Activated naive CD4-positive, alpha-beta T cell treated with anti-CD3 and anti-CD28 coated beads for 36 hours (primary cell): ENCODE results near the gene ZNF593. TPM values are rescaled to one million over a fixed set of nuclear protein-coding genes. Genes with fewer than 3 reads are reported as not detected.
A peak's percentile ranks its signal among the peaks of the same experiment; 100 is the strongest.

Experiments used
- CTCF ChIA-PET: fragments of 350-600 bp; sonication (Branson Sonifier 250); formaldehyde crosslinking; loops from one replicate; lab custom pipeline; 2021; ENCODE audit warnings: antibody characterized with exemption; lab: Charles Lee
- DNase-seq: peaks from one replicate; pipeline ENCODE4 v3.0.0-alpha.2; 2020
- H3K27ac Mint-ChIP-seq: one replicate; pipeline ENCODE4 v1.8.0; 2021; ENCODE audit warnings: mild to moderate bottlenecking, mixed read lengths
- H3K27me3 Mint-ChIP-seq: one replicate; pipeline ENCODE4 v1.8.0; 2021; ENCODE audit warnings: low read depth, mixed read lengths
- H3K36me3 Mint-ChIP-seq: one replicate; pipeline ENCODE4 v1.8.0; 2021; ENCODE audit warnings: low read depth, mixed read lengths
- H3K4me1 Mint-ChIP-seq: one replicate; pipeline ENCODE4 v1.8.0; 2021; ENCODE audit warnings: low read depth, mixed read lengths
- H3K4me3 Mint-ChIP-seq: one replicate; pipeline ENCODE4 v1.8.0; 2021; ENCODE audit warnings: mild to moderate bottlenecking, moderate library complexity, mixed read lengths
- H3K9me3 Mint-ChIP-seq: one replicate; pipeline ENCODE4 v1.8.0; 2021; ENCODE audit warnings: mixed read lengths
- intact Hi-C: fragments of 100-400 bp; cut with micrococcal nuclease; formaldehyde crosslinking; loops from one replicate; pipeline ENCODE4 v1.15.1; 2023
- total RNA-seq, 2 experiments: library from RNA; stranded (reverse); gene quantifications; one replicate each; pipeline ENCODE4 v1.2.3, GENCODE V29; 2021

Gene ZNF593
- total RNA-seq, 2 experiments from 2014 or later: 24.0 to 26.8 TPM

- H3K27me3 Mint-ChIP-seq: no peaks in the 10 kb centered on the region
- DNase-seq: no peak
- H3K4me3 Mint-ChIP-seq: no peak overlapping the region
- peaks cover 3% of the 10 kb centered on the region for H3K4me1 Mint-ChIP-seq
- CTCF ChIA-PET: interaction anchor here (0.6 to 1.3 kb wide), 4 partner anchors 10 to 719 kb away, joined by 3 to 4 read pairs (median 4); no protein-coding TSS in a partner anchor
- intact Hi-C loops: no loop called here
- H3K27ac Mint-ChIP-seq: no peak overlapping the region
- no peaks in the 10 kb centered on the region for H3K36me3 Mint-ChIP-seq
- no peaks in the 10 kb centered on the region for H3K9me3 Mint-ChIP-seq
Observed at GRCh38 chr1:26180010-26180506, 10.3 kb downstream of the ZNF593 start.

GRCh38 chr1:26181586-26182382 is 12.1 kb downstream of the ZNF593 start:
- DNase-seq: no peak
- Mint-ChIP-seq H3K4me1 (peaks cover 3% of the 10 kb centered on the region), H3K4me3 (no peak overlapping the region), H3K36me3 (no peaks in the 10 kb centered on the region), H3K27ac (no peak overlapping the region), H3K9me3 (no peaks in the 10 kb centered on the region), H3K27me3 (no peaks in the 10 kb centered on the region)
- intact Hi-C loops: no loop called here
- CTCF ChIA-PET: interaction anchor here (1.2 kb wide), 1 partner anchor 52 kb away, joined by 4 read pairs; the partner anchor contains the start of gene CEP85

GRCh38 chr1:26182383-26182696 is 12.6 kb downstream of the ZNF593 start:
- H3K4me3 Mint-ChIP-seq: no peak overlapping the region
- H3K9me3 Mint-ChIP-seq: no peaks in the 10 kb centered on the region
- no peaks in the 10 kb centered on the region for H3K36me3 Mint-ChIP-seq
- H3K27ac Mint-ChIP-seq: no peak overlapping the region
- no peak for DNase-seq
- CTCF ChIA-PET: interaction anchor here (1.2 kb wide), 1 partner anchor 52 kb away, joined by 4 read pairs; the partner anchor contains the start of gene CEP85
- intact Hi-C loops: no loop called here
- no peaks in the 10 kb centered on the region for H3K27me3 Mint-ChIP-seq
- peaks cover 3% of the 10 kb centered on the region for H3K4me1 Mint-ChIP-seq

- Mint-ChIP-seq H3K36me3 (no peaks in the 10 kb centered on the region), H3K27me3 (no peaks in the 10 kb centered on the region), H3K27ac (no peak overlapping the region), H3K9me3 (no peaks in the 10 kb centered on the region), H3K4me1 (peaks cover 3% of the 10 kb centered on the region), H3K4me3 (no peak overlapping the region)
- DNase-seq: no peak
- intact Hi-C loops: no loop called here
- CTCF ChIA-PET: no interaction called here
Observed at GRCh38 chr1:26184086-26184485, 14.4 kb downstream of the ZNF593 start.

- no peaks in the 10 kb centered on the region for H3K9me3 Mint-ChIP-seq
- H3K27ac Mint-ChIP-seq: no peak overlapping the region
- H3K27me3 Mint-ChIP-seq: no peaks in the 10 kb centered on the region
- no peak overlapping the region for H3K4me3 Mint-ChIP-seq
- CTCF ChIA-PET: no interaction called here
- intact Hi-C loops: no loop called here
- DNase-seq: no peak
- H3K4me1 Mint-ChIP-seq: peaks cover 3% of the 10 kb centered on the region
- no peaks in the 10 kb centered on the region for H3K36me3 Mint-ChIP-seq
Observed at GRCh38 chr1:26184883-26185282, 15.2 kb downstream of the ZNF593 start.

- no peaks in the 10 kb centered on the region for H3K9me3 Mint-ChIP-seq
- H3K4me1 Mint-ChIP-seq: peaks cover 7% of the 10 kb centered on the region
- no peaks in the 10 kb centered on the region for H3K36me3 Mint-ChIP-seq
- no peaks in the 10 kb centered on the region for H3K27me3 Mint-ChIP-seq
- DNase-seq: no peak
- H3K27ac Mint-ChIP-seq: no peak overlapping the region
- H3K4me3 Mint-ChIP-seq: no peak overlapping the region
- intact Hi-C loops: no loop called here
- CTCF ChIA-PET: interaction anchor here (1.9 kb wide), 1 partner anchor 229 kb away, joined by 5 read pairs; no protein-coding TSS in a partner anchor
Observed at GRCh38 chr1:26187882-26188281, 18.2 kb downstream of the ZNF593 start.

- Mint-ChIP-seq H3K9me3 (no peaks in the 10 kb centered on the region), H3K27ac (no peak overlapping the region), H3K27me3 (no peaks in the 10 kb centered on the region), H3K4me1 (peaks cover 8% of the 10 kb centered on the region), H3K36me3 (no peaks in the 10 kb centered on the region), H3K4me3 (no peak overlapping the region)
- CTCF ChIA-PET: interaction anchor here (0.5 to 2.6 kb wide), 3 partner anchors 46 to 229 kb away, joined by 3 to 10 read pairs (median 5); partner anchors contain the start of gene CEP85
- DNase-seq: no peak
- intact Hi-C loops: no loop called here
Observed at GRCh38 chr1:26188477-26188876, 18.8 kb downstream of the ZNF593 start.

- Mint-ChIP-seq H3K9me3 (no peaks in the 10 kb centered on the region), H3K4me1 (peaks cover 13% of the 10 kb centered on the region), H3K4me3 (no peak overlapping the region), H3K27me3 (no peaks in the 10 kb centered on the region), H3K27ac (no peak overlapping the region), H3K36me3 (no peaks in the 10 kb centered on the region)
- no peak for DNase-seq
- CTCF ChIA-PET: interaction anchor here (0.5 to 2.6 kb wide), 6 partner anchors 45 to 281 kb away, joined by 3 to 10 read pairs (median 3); partner anchors contain the start of gene CEP85
- intact Hi-C loops: no loop called here
Observed at GRCh38 chr1:26189331-26189730, 19.6 kb downstream of the ZNF593 start.

- CTCF ChIA-PET: interaction anchor here (0.5 to 2.6 kb wide), 5 partner anchors 44 to 230 kb away, joined by 3 to 10 read pairs (median 3); partner anchors contain the start of gene CEP85
- DNase-seq: no peak
- H3K27ac Mint-ChIP-seq: no peak overlapping the region
- intact Hi-C loops: loop anchor here (1.0 kb wide), 1 partner anchor 44 kb away; the partner anchor contains the start of gene CEP85
- no peaks in the 10 kb centered on the region for H3K9me3 Mint-ChIP-seq
- no peaks in the 10 kb centered on the region for H3K36me3 Mint-ChIP-seq
- no peaks in the 10 kb centered on the region for H3K27me3 Mint-ChIP-seq
- peaks cover 13% of the 10 kb centered on the region for H3K4me1 Mint-ChIP-seq
- H3K4me3 Mint-ChIP-seq: no peak overlapping the region
Observed at GRCh38 chr1:26189751-26190275, 20.1 kb downstream of the ZNF593 start.

GRCh38 chr1:26190373-26190987 is 20.8 kb downstream of the ZNF593 start, which contains the start of gene CATSPER4:
TSS of gene CATSPER4 (plus strand) at chr1:26190602. CDS start at chr1:26190628, 26 bp downstream.
- Mint-ChIP-seq H3K27ac (no peak within 1 kb of the TSS), H3K4me3 (no peak within 1 kb of the TSS), H3K4me1 (peaks cover 13% of the 10 kb centered on the region), H3K36me3 (no peaks in the 10 kb centered on the region), H3K27me3 (no peaks in the 10 kb centered on the region), H3K9me3 (no peaks in the 10 kb centered on the region)
- intact Hi-C loops: loop anchor here (1.0 kb wide), 1 partner anchor 44 kb away; the partner anchor contains the start of gene CEP85
- CTCF ChIA-PET: interaction anchor here (0.6 to 2.6 kb wide), 3 partner anchors 26 to 173 kb away, joined by 3 to 10 read pairs (median 3); partner anchors contain the start of gene CEP85
- DNase-seq: no peak

- Mint-ChIP-seq H3K27ac (no peak overlapping the region), H3K4me3 (no peak overlapping the region), H3K9me3 (no peaks in the 10 kb centered on the region), H3K4me1 (peaks cover 13% of the 10 kb centered on the region), H3K27me3 (no peaks in the 10 kb centered on the region), H3K36me3 (no peaks in the 10 kb centered on the region)
- DNase-seq: peak; percentile 31
- intact Hi-C loops: no loop called here
- CTCF ChIA-PET: interaction anchor here (0.6 kb wide), 2 partner anchors 21 to 41 kb away, joined by 3 read pairs; no protein-coding TSS in a partner anchor
Observed at GRCh38 chr1:26191739-26192138, 22.0 kb downstream of the ZNF593 start.

- Mint-ChIP-seq H3K9me3 (no peaks in the 10 kb centered on the region), H3K27ac (no peak overlapping the region), H3K4me3 (no peak overlapping the region), H3K27me3 (no peaks in the 10 kb centered on the region), H3K4me1 (peaks cover 19% of the 10 kb centered on the region), H3K36me3 (no peaks in the 10 kb centered on the region)
- DNase-seq: no peak
- intact Hi-C loops: no loop called here
- CTCF ChIA-PET: no interaction called here
Observed at GRCh38 chr1:26195805-26196204, 26.1 kb downstream of the ZNF593 start.
